GM12878 (cell line): Measurements from ENCODE around the gene VRTN. TPM values are rescaled to one million over a fixed set of nuclear protein-coding genes. Genes with fewer than 3 reads are reported as not detected.
"Not testable (repeated sequence)": the region's sequence is repeated elsewhere in the genome, so short reads cannot be mapped to it uniquely, and the experiment has no call there.

Experiments
- ATAC-seq: fragments of 200-7000 bp; cut with Tn5 transposase; 3 replicates; pipeline ENCODE4 v1.9.1; 2020; ENCODE audit warnings: mild to moderate bottlenecking, moderate library complexity
- BruUV-seq: library from RNA; stranded (reverse); fragments of 400-500 nt; replicated peaks from 2 replicates; lab custom pipeline; 2021; lab: Mats Ljungman, UMichigan
- CTCF ChIA-PET: fragments of 300-600 bp; sonication (Branson Sonifier 250); formaldehyde crosslinking; extraction: SDS; loops from one replicate; lab custom pipeline; 2021; ENCODE audit warnings: inconsistent platforms; lab: Yijun Ruan, JAX
- POLR2A ChIA-PET: fragments of 350-600 bp; formaldehyde crosslinking; extraction: SDS; loops from one replicate; lab custom pipeline; 2021; ENCODE audit warnings: inconsistent platforms; lab: Charles Lee
- RAD21 ChIA-PET: fragments of 300-600 bp; sonication (Branson Sonifier 250); formaldehyde crosslinking; loops from one replicate; lab custom pipeline; 2023; ENCODE audit warnings: antibody characterized with exemption; ENCODE audit not compliant: unreplicated experiment; lab: Charles Lee
- SMC1A ChIA-PET: fragments of 300-600 bp; sonication (Branson Sonifier 250); formaldehyde crosslinking; loops from one replicate; lab custom pipeline; 2023; ENCODE audit not compliant: unreplicated experiment, uncharacterized antibody; lab: Charles Lee
- DNase-seq: peaks from one replicate; pipeline ENCODE4 v3.0.0-alpha.2; 2011; ENCODE audit warnings: low read depth, low spot score
- FAIRE-seq: peaks from 3 replicates; lab custom pipeline; 2011; peaks lifted over from hg19 to GRCh38; lab: Jason Lieb, UNC
- H2AFZ ChIP-seq: 2 replicates; pipeline ENCODE4 v1.6.0; 2011; ENCODE audit warnings: low read depth, low read length, control low read depth; ENCODE audit not compliant: control insufficient read depth
- H3K27ac ChIP-seq: 2 replicates; pipeline ENCODE4 v1.5.1; 2011; ENCODE audit warnings: control low read depth; ENCODE audit not compliant: control insufficient read depth, insufficient read depth
- H3K27me3 ChIP-seq, 2 experiments: replicated peaks in 1 of 2; 2 replicates each; pipeline versions ENCODE4 v1.6.0 to v1.6.1; 2011; ENCODE audit warnings: low read length in 1 of 2; ENCODE audit not compliant: control insufficient read depth in 2 of 2, insufficient read depth in 2 of 2
- H3K36me3 ChIP-seq, 2 experiments: 2 replicates each; pipeline ENCODE4 v1.5.1; 2011; ENCODE audit warnings: low read length in 1 of 2; ENCODE audit not compliant: control insufficient read depth in 2 of 2, insufficient read depth in 2 of 2
- H3K4me1 ChIP-seq: 2 replicates; pipeline ENCODE4 v1.6.1; 2011; ENCODE audit warnings: mild to moderate bottlenecking, low read length, moderate library complexity, mixed read lengths; ENCODE audit not compliant: control insufficient read depth, insufficient read depth
- H3K4me2 ChIP-seq: 2 replicates; pipeline ENCODE4 v1.6.0; 2011; ENCODE audit warnings: control low read depth; ENCODE audit not compliant: control insufficient read depth, insufficient read depth
- H3K4me3 ChIP-seq: fragments of 200-600 bp; sonication (generic); 2 replicates; pipeline ENCODE4 v1.5.1; 2016
- H3K79me2 ChIP-seq: 2 replicates; pipeline ENCODE4 v1.6.0; 2011; ENCODE audit warnings: low read length; ENCODE audit not compliant: control insufficient read depth, insufficient read depth
- H3K9ac ChIP-seq: 2 replicates; pipeline ENCODE4 v1.8.0; 2011; ENCODE audit warnings: low read length, control low read depth, mixed read lengths; ENCODE audit not compliant: control insufficient read depth, insufficient read depth
- H3K9me3 ChIP-seq: replicated peaks from 3 replicates; pipeline ENCODE4 v1.5.1; 2011; ENCODE audit warnings: mild to moderate bottlenecking, low read length; ENCODE audit not compliant: control insufficient read depth, insufficient read depth
- H4K20me1 ChIP-seq: 2 replicates; pipeline ENCODE4 v1.6.0; 2011; ENCODE audit not compliant: control insufficient read depth, insufficient read depth
- CHD4 ChIP-seq: fragments of 200-600 bp; sonication (generic); IDR thresholded peaks from 2 replicates; pipeline ENCODE4 v1.6.1; 2016; ENCODE audit warnings: mild to moderate bottlenecking
- MTA2 ChIP-seq: fragments of 450-650 bp; IDR thresholded peaks from 2 replicates; pipeline ENCODE4 v1.6.1; 2016; ENCODE audit warnings: low read depth, mild to moderate bottlenecking, moderate library complexity
- RUNX3 ChIP-seq: IDR thresholded peaks from 2 replicates; pipeline ENCODE4 v1.6.1; 2012; ENCODE audit warnings: low read length, inconsistent platforms
- SPI1 ChIP-seq: IDR thresholded peaks from 2 replicates; pipeline ENCODE4 v1.6.1; 2011; ENCODE audit warnings: low read depth, mild to moderate bottlenecking, low read length, moderate library complexity, borderline replicate concordance; ENCODE audit not compliant: insufficient read depth
- ZNF687 ChIP-seq: fragments of 450-650 bp; IDR thresholded peaks from 2 replicates; pipeline ENCODE4 v1.6.1; 2017; ENCODE audit warnings: mild to moderate bottlenecking, moderate library complexity
- WGBS: methylation state at CpG from one replicate; pipeline ENCODE4 v1.1.6; 2016; ENCODE audit warnings: low lambda C conversion rate; ENCODE audit not compliant: insufficient replicate concordance, insufficient coverage; ENCODE audit errors: missing lambda C conversion rate; 5-methylcytosine and 5-hydroxymethylcytosine counted together
- in situ Hi-C: fragments of 300-500 bp; cut with MboI; formaldehyde crosslinking; loops from 9 replicates; pipeline ENCODE4 v1.14.3; 2018; ENCODE audit warnings: mixed read lengths
- intact Hi-C: fragments of 100-400 bp; cut with micrococcal nuclease; formaldehyde crosslinking; loops from one replicate; pipeline ENCODE4 v1.14.2; 2022; ENCODE audit not compliant: unreplicated experiment
- polyA plus RNA-seq, 11 experiments: library from polyadenylated mRNA; depleted of rRNA in 4 of 11; unstranded in 6 of 11; stranded (reverse) in 5 of 11; fragments of >200 nt; fragmentation: Nextera tagmentation in 4 of 11; fragmentation: Illumina TruSeq in 1 of 11; extraction: Ambion mirVana in 4 of 11; extraction: Trizol in 1 of 11; gene quantifications; 1 replicate in 1 of 11; 2 replicates in 10 of 11; pipeline versions ENCODE4 v1.2.1 to v1.2.3, GENCODE V29; 2011 to 2016; ENCODE audit warnings: inconsistent platforms in 2 of 11, missing spikeins in 2 of 11, low read depth in 1 of 11
- total RNA-seq, 4 experiments: library from RNA; depleted of rRNA in 3 of 4; stranded (reverse); fragments of >200 nt in 3 of 4; fragmentation: Illumina TruSeq in 1 of 4; extraction: Trizol in 1 of 4; gene quantifications; 2 replicates each; pipeline versions ENCODE4 v1.2.1 to v1.2.3, GENCODE V29; 2013 to 2021

VRTN gene
- total and polyA plus RNA-seq, 10 of the 15 experiments (the other 5 are each of a cell fraction or from before 2014, with no cell fraction given) = 0.31 TPM; not detected in 9

GRCh38 chr14:74380845-74381244, 32.6 kb downstream of the VRTN start:
- BruUV-seq = no TSS peak
- no peaks in the 10 kb centered on the region for H4K20me1 ChIP-seq
- H3K4me2 ChIP-seq = no peak overlapping the region
- DNase-seq (no peak), FAIRE-seq (no peak), ATAC-seq (no peak)
- 76% methylated on average over 13 of the region's 13 CpGs for WGBS
- no peak overlapping the region for H2AFZ ChIP-seq
- no peaks in the 10 kb centered on the region for H3K79me2 ChIP-seq
- no peak overlapping the region for H3K4me3 ChIP-seq
- SMC1A ChIA-PET = interaction anchor here (1.2 kb wide), 1 partner anchor 14 kb away, joined by 3 read pairs; no protein-coding TSS in a partner anchor
- H3K27ac ChIP-seq = no peak overlapping the region
- no peaks in the 10 kb centered on the region for H3K4me1 ChIP-seq
- POLR2A ChIA-PET = interaction anchor here (0.7 kb wide), 1 partner anchor 91 kb away, joined by 4 read pairs; no protein-coding TSS in a partner anchor
- H3K9me3 ChIP-seq = no peaks in the 10 kb centered on the region
- CTCF ChIA-PET = interaction anchor here (0.6 to 1.0 kb wide), 2 partner anchors 17 to 73 kb away, joined by 3 to 4 read pairs; no protein-coding TSS in a partner anchor
- H3K9ac ChIP-seq = no peak overlapping the region
- H3K27me3 ChIP-seq = no peaks in the 10 kb centered on the region
- RAD21 ChIA-PET = no interaction called here
- in situ Hi-C loops (no loop called here), intact Hi-C loops (no loop called here)
- TF ChIP-seq RUNX3 (no peak), SPI1 (no peak), ZNF687 (no peak), CHD4 (no peak), MTA2 (no peak)
- no peaks in the 10 kb centered on the region for H3K36me3 ChIP-seq

GRCh38 chr14:74381571-74381970, 33.3 kb downstream of the VRTN start:
- H2AFZ ChIP-seq, H3K27ac ChIP-seq, CTCF ChIA-PET, H4K20me1 ChIP-seq, BruUV-seq, H3K4me2 ChIP-seq, H3K4me1 ChIP-seq, H3K79me2 ChIP-seq, ATAC-seq, FAIRE-seq, H3K9ac ChIP-seq, POLR2A ChIA-PET, H3K27me3 ChIP-seq, intact Hi-C loops, in situ Hi-C loops, H3K9me3 ChIP-seq, H3K4me3 ChIP-seq, SMC1A ChIA-PET, DNase-seq, H3K36me3 ChIP-seq: not testable (repeated sequence)
- 48% methylated on average over 5 of the region's 10 CpGs for WGBS
- RAD21 ChIA-PET = interaction anchor here (0.6 kb wide), 1 partner anchor 47 kb away, joined by 3 read pairs; no protein-coding TSS in a partner anchor
